Stimulated activated naive CD8-positive, alpha-beta T cell treated with anti-CD3 and anti-CD28 coated beads, Interleukin-15, amount 100 ng/mL, for 72 hours (primary cell): Measurements from ENCODE around the gene PLEKHA5.

Experiments used
- ATAC-seq: fragments of 150-1000 bp; cut with Tn5 transposase; 2 replicates; pipeline ENCODE4 v1.10.0; 2021; ENCODE audit warnings: mild to moderate bottlenecking, moderate library complexity
- DNase-seq, 2 donors: peaks; one replicate each; pipeline ENCODE4 v3.0.0; 2021 to 2022
- H3K27ac Mint-ChIP-seq, 2 donors: one replicate each; pipeline ENCODE4 v1.8.0; 2022; ENCODE audit warnings: mild to moderate bottlenecking in 2 of 2, mixed read lengths in 2 of 2, moderate library complexity in 2 of 2
- H3K27me3 Mint-ChIP-seq: one replicate; pipeline ENCODE4 v1.8.0; 2022; ENCODE audit warnings: mixed read lengths
- H3K4me1 Mint-ChIP-seq: one replicate; pipeline ENCODE4 v1.8.0; 2022; ENCODE audit warnings: mild to moderate bottlenecking, mixed read lengths
- H3K4me3 Mint-ChIP-seq, 2 donors: one replicate each; pipeline ENCODE4 v1.8.0; 2022; ENCODE audit warnings: mild to moderate bottlenecking in 2 of 2, mixed read lengths in 2 of 2, moderate library complexity in 1 of 2
- H3K9me3 Mint-ChIP-seq, 2 donors: one replicate each; pipeline ENCODE4 v1.8.0; 2022; ENCODE audit warnings: mixed read lengths in 2 of 2

Gene PLEKHA5

DNA sequence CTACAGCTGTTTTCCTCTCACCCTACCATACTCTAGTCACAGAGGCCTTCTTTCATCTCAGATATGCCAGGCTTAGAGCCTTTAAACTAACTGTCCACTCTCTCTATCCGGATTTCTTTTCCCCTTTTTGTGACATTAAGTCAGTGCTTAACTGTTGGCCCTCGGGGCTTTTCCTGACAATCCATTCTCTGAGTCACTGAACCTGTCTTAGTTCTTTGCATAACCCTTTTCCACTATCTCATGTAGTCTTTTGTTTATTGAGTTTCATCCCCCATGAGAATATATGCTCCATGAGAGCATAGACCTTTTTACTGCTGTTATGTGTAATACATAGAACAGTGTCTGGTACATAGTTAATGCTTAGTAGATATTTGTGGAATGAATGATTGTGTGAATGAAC lies 68.7 kb downstream of the PLEKHA5 start:
- H3K27me3 Mint-ChIP-seq: no peaks in the 10 kb centered on the region
- H3K27ac Mint-ChIP-seq: no peak overlapping the region
- H3K9me3 Mint-ChIP-seq: no peaks in the 10 kb centered on the region
- no peak overlapping the region for H3K4me3 Mint-ChIP-seq
- ATAC-seq: no peak
- no peak for DNase-seq
- no peaks in the 10 kb centered on the region for H3K4me1 Mint-ChIP-seq

DNA sequence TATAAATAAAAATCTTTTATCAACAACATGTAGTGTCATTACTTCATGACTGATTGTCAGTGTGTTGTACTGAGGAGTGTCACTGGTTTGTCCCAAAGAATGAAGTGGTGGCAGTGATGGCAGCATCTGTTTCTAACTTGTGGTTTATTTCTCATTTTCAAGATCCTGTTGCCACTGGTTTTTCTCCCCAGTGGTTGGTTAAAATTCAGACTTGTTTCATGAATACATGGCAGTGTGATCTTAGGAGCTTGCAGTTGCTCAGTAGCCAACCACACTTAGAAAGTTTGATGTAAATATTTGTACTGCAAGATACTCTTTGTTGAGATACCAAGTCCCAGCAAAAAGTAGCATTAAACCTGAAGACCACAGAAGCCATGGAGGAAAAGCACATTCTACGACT lies 69.8 kb downstream of the PLEKHA5 start:
- no peak for DNase-seq
- H3K27me3 Mint-ChIP-seq: no peaks in the 10 kb centered on the region
- no peak for ATAC-seq
- H3K9me3 Mint-ChIP-seq: no peaks in the 10 kb centered on the region
- no peaks in the 10 kb centered on the region for H3K4me1 Mint-ChIP-seq
- no peak overlapping the region for H3K4me3 Mint-ChIP-seq
- H3K27ac Mint-ChIP-seq: no peak overlapping the region

DNA sequence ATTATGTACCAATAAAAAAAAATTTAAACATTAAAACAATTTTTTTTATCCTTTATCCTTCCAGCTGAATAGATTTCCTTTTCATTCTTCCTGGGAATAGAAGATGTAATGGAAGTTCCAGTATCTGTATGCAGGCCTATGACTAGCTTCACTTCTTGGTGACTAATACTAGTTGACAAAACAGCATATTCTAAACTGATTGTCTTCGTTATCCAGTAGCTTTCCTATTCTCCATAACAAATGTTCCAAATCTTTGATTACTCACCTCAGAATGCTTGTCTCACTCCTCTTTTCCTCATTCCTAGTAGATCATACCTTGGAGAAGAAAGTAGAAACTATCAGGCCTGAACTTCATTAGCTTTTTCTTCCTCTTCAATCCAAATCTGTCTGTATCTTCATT lies 70.7 kb downstream of the PLEKHA5 start:
- Mint-ChIP-seq H3K27me3 (no peaks in the 10 kb centered on the region), H3K4me1 (no peaks in the 10 kb centered on the region), H3K9me3 (no peaks in the 10 kb centered on the region), H3K27ac (no peak overlapping the region), H3K4me3 (no peak overlapping the region)
- DNase-seq (no peak), ATAC-seq (no peak)

DNA sequence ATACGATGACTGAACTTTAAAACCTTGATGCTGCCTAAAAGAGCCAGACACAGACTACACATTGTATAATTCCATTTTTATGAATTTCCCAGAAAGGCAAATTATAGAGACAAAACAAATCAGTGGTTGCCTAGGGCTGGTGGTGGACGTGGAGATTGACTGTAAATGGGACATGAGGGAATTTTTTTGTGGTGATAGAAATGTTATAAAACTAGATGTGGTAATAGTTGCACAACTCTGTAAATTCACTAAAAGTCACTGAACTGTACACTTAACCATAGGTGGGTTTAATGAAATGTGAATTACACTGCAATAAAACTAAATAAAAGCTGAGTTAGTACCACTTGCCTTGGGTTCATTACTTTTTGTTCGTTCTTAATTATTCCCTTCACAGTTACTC lies 72.1 kb downstream of the PLEKHA5 start:
- Mint-ChIP-seq H3K27me3 (no peaks in the 10 kb centered on the region), H3K4me1 (no peaks in the 10 kb centered on the region), H3K4me3 (no peak overlapping the region), H3K9me3 (no peaks in the 10 kb centered on the region), H3K27ac (no peak overlapping the region)
- DNase-seq (no peak), ATAC-seq (no peak)

DNA sequence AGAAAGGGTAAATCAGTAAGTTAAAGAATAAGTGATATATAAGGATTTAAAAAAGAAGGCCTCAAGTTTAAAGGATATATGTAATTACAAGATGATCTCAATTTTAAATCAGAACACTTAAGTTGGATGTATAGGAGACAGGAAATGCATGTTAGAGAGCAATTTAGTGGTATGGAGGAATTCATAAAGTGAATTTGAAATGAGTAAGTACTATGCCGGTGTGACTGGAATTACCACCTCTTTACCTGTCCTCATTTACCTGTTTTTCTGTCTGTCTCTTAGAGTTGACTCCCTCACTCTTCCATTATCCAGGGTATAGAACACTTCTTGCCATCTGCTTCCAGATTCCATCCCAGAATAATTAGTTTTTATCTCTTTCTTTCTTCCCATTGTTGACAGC lies 73.5 kb downstream of the PLEKHA5 start:
- H3K27me3 Mint-ChIP-seq: no peaks in the 10 kb centered on the region
- H3K27ac Mint-ChIP-seq: no peak overlapping the region
- no peaks in the 10 kb centered on the region for H3K4me1 Mint-ChIP-seq
- ATAC-seq (no peak), DNase-seq (no peak)
- no peak overlapping the region for H3K4me3 Mint-ChIP-seq
- no peaks in the 10 kb centered on the region for H3K9me3 Mint-ChIP-seq

DNA sequence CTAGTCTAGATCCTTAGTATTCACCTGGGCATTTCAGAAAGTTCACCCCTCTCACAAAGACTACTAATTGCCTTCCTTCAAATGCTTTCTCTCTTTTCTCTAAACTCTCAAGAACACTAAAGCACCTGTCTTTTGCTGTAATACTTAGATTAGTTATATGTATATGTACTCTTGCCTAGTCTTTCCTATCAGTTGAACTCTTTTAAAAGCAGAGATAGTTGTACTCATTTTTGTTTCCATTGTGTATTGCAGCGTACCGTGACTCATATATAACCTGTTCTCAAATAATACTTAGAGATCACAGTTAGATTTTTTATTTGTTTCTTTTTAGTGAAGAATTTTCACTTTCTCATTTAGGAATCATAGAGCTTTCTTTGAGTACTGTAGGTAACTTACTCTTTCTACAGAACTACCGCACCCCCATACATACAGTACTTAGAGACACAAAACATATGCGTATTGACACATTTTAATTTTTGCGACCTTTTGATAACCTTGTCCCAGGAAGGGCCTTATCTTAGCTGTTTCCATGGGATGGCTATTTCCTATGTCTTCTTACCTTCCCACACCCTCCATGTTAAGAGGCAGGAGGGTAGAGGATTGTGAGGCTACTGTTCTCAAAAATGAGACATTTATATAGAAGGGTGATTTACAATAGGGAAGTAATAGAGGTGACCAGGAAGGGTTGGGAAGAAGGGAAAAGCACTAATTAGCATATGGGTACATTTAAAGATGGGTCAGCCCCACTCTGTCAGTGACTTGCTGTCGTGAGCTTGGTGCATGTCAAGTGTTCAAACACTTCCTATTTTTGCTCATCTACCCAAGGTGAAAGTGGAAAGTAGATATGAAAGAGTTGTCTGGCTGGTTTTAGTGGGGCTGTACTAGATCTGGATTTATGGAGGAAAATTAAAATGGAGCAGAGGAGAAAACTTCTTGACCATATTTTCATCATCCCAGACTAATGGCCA lies 74.3 kb downstream of the PLEKHA5 start:
- no peak for ATAC-seq
- Mint-ChIP-seq H3K4me1 (no peaks in the 10 kb centered on the region), H3K27ac (peak overlapping the region in 1 of 2 donors; percentile 44), H3K4me3 (no peak overlapping the region), H3K9me3 (peaks cover under 1 to 2% of the 10 kb centered on the region in 2 donors), H3K27me3 (peaks cover 3% of the 10 kb centered on the region)
- no peak for DNase-seq

DNA sequence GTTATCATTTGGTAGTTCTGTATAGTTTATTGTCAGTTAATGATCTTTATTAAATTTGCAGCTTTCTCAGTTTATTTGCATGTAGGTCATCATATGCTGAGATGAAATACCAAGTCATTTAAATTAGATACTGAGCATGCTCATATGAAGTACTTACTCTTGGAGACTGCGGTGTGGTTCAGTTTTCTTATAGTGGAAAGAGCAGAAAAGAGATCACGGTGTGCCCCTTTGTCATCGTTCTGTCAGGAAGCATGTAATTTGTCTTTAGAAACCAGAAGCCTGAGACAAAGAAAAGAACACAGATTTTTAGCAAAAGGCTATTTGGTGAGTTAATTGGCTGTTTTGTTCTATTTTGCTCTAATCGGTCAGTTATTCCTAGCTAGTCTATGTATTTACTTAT lies 75.6 kb downstream of the PLEKHA5 start:
- Mint-ChIP-seq H3K4me1 (no peaks in the 10 kb centered on the region), H3K27ac (no peak overlapping the region), H3K27me3 (peaks cover 8% of the 10 kb centered on the region), H3K4me3 (no peak overlapping the region), H3K9me3 (peaks cover 8 to 9% of the 10 kb centered on the region in 2 donors)
- DNase-seq (no peak), ATAC-seq (no peak)

DNA sequence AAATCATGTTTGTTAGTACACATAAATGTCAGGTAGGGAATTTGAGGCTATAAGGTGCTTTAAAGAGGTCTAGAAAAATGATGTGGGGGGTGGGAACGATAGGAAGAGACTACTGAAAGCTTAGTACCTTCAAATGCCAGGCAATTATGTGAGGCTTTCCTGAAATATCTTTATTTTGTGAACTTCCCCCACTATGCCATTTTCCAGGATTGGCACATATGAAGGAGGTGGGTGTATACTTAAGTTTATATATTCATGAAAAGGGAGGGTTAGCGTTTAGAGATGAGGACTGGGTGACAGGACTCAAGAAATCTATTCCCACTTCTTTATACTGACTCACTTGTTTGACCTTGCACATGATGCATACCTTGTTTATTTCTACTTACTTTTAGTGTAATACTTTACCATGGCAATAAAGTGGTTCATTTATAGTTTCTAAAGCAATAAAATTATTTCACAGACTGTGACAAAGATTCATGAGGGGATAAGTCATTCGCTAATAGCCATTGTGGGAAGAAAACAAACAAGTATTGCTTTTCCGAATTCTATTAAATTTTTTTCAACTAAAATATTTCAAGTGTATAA lies 77.1 kb downstream of the PLEKHA5 start:
- DNase-seq: no peak
- H3K4me1 Mint-ChIP-seq: no peaks in the 10 kb centered on the region
- peaks cover 8 to 9% of the 10 kb centered on the region in 2 donors for H3K9me3 Mint-ChIP-seq
- no peak for ATAC-seq
- no peak overlapping the region for H3K4me3 Mint-ChIP-seq
- no peak overlapping the region for H3K27ac Mint-ChIP-seq
- H3K27me3 Mint-ChIP-seq: peaks cover 8% of the 10 kb centered on the region

DNA sequence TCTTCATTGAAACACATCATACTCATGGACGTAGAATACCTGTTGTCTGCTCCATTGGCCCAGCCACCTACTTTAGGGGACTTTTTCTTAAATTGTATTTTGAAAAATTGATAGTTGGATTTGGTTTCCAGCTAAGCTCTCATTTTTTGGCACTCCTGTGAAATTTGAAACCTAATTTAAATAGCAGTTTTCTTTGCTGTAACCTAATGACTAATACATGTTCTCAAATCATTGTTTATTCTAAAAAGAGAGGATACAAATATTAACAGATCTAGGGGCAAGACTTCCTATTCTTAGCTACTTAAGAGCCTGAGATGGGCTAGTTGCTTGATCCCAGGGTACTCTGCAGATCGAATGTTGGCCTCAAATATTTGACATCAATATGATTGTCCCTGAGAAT lies 78.9 kb downstream of the PLEKHA5 start:
- Mint-ChIP-seq H3K9me3 (peaks cover 8 to 9% of the 10 kb centered on the region in 2 donors), H3K27me3 (peaks cover 8% of the 10 kb centered on the region), H3K4me1 (no peaks in the 10 kb centered on the region), H3K27ac (no peak overlapping the region), H3K4me3 (no peak overlapping the region)
- no peak for ATAC-seq
- no peak for DNase-seq

DNA sequence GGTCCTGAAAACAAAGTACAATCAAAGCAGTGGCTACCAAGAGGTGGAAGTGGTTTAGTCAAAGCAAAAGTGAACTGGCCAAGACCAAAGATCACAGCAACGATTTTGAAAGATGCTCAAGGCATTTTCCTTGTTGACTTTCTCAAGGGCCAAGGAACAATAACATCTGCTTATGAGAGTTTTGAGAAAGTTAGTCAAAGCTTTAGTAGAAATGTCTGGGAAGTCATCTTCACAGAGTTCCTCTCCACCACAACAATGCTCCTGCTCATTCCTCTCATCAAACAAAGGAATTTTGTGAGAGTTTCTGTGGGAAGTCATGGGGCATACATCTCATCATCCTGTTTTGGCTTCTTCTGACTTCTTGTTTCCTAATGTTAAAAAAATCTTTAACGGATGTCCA lies 80.1 kb downstream of the PLEKHA5 start:
- no peak overlapping the region for H3K27ac Mint-ChIP-seq
- H3K27me3 Mint-ChIP-seq: peaks cover 8% of the 10 kb centered on the region
- H3K9me3 Mint-ChIP-seq: peaks cover 8 to 9% of the 10 kb centered on the region in 2 donors
- DNase-seq (no peak), ATAC-seq (no peak)
- H3K4me3 Mint-ChIP-seq: no peak overlapping the region
- H3K4me1 Mint-ChIP-seq: no peaks in the 10 kb centered on the region

DNA sequence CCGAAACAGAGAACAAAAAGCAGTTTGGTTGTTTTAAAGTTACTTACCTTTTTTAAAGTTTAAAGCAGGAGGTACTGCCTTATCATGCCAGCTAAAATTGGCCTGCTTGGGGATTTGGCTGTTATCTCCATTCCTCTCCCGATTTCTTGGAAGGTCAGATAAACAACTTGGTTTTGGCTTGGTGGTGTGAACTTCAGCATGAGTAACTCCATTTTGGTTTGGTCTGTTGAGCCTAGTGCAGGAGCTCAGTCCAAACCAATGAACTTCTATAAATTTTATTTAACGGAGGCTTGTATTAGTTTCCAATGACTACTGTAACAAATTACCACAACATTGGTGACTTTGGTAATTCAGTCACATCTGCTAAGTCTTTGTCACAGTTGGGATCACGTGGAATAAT lies 82.3 kb downstream of the PLEKHA5 start:
- DNase-seq (no peak), ATAC-seq (no peak)
- Mint-ChIP-seq H3K27ac (no peak overlapping the region), H3K27me3 (peaks cover 8% of the 10 kb centered on the region), H3K4me3 (no peak overlapping the region), H3K9me3 (peaks cover 8 to 9% of the 10 kb centered on the region in 2 donors), H3K4me1 (no peaks in the 10 kb centered on the region)

DNA sequence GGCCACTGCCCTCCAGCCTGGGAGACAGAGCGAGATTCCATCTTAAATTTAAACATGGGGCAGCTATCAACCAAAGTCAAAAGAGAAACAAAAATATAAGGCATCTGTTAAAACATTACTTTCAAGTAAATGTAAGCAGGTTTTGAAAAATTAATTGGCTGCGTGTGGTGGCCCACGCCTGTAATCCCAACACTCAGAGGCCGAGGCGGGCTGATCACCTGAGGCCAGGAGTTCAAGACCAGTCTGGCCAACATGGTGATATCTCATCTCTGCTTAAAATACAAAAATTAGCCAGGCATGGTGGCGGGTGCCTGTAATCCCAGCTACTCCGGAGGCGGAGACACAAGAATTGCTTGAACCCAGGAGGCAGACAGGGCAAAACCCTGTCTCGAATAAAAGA lies 82.7 kb downstream of the PLEKHA5 start:
- no peak overlapping the region for H3K27ac Mint-ChIP-seq
- H3K4me1 Mint-ChIP-seq: no peaks in the 10 kb centered on the region
- no peak for DNase-seq
- no peak overlapping the region for H3K4me3 Mint-ChIP-seq
- peaks cover 8 to 9% of the 10 kb centered on the region in 2 donors for H3K9me3 Mint-ChIP-seq
- no peak for ATAC-seq
- peaks cover 8% of the 10 kb centered on the region for H3K27me3 Mint-ChIP-seq

DNA sequence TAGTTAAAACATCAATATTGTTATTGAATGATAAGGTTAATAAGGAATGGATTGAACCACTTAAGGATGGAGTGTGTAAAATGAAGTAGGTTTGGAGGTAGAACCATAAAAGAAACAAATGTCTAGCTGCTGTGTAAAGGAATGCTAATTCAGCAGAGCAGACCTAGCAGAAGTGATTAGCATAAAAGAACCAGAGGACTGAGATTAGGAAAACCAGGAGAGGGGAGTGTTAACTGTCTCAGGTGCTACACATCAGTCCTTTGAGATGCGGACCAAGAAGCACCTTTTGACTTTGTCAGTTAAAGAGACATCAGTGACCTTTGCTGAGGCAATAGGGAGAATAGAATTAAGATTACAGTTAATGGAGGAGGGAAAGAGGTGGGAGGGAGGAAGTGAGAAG lies 84.5 kb downstream of the PLEKHA5 start:
- H3K27me3 Mint-ChIP-seq: peaks cover 4% of the 10 kb centered on the region
- DNase-seq (no peak), ATAC-seq (no peak)
- H3K9me3 Mint-ChIP-seq: peaks cover 5% of the 10 kb centered on the region in 2 donors
- H3K4me3 Mint-ChIP-seq: no peak overlapping the region
- H3K27ac Mint-ChIP-seq: no peak overlapping the region
- no peaks in the 10 kb centered on the region for H3K4me1 Mint-ChIP-seq

DNA sequence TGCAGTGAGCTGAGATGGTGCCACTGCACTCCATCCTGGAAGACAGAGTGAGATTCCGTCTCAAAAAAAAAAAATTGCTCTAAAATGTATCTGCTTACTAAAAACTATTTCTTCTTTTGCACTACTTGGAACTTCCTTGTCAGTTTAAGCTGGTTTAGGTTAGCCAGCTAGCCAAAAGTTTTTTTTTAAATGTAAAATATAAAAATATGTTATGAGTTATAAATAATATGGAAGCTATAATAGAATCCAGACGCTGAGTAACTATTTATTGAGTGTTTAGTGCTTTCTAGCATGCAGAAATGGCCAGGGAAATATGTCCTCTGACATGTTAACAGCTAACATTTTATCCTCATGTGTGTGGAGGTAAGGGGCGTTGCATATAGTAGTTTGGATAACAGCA lies 85.6 kb downstream of the PLEKHA5 start:
- H3K27me3 Mint-ChIP-seq: no peaks in the 10 kb centered on the region
- no peak overlapping the region for H3K4me3 Mint-ChIP-seq
- no peaks in the 10 kb centered on the region for H3K9me3 Mint-ChIP-seq
- no peaks in the 10 kb centered on the region for H3K4me1 Mint-ChIP-seq
- DNase-seq: no peak
- ATAC-seq: no peak
- H3K27ac Mint-ChIP-seq: no peak overlapping the region

DNA sequence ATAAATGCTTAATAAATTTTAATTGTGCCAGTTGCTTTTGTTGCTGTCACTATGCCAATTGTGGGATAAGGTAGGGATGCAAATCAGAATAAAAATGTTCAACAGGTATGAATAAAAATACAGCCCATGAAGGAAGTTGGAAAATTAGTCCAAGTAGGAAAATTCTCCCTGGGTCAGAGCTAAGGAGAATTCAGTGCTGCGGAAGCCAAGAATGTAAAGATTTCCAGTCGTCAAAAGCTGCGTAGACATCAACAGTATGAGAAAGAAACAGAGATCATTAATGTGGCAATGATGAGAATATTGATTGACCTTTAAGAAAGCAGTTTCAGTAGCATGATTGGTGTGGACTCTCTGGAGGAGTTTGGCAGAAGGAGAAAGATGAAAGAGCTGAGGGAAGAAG lies 87.9 kb downstream of the PLEKHA5 start:
- DNase-seq (no peak), ATAC-seq (no peak)
- no peak overlapping the region for H3K27ac Mint-ChIP-seq
- no peaks in the 10 kb centered on the region for H3K4me1 Mint-ChIP-seq
- no peaks in the 10 kb centered on the region for H3K27me3 Mint-ChIP-seq
- no peak overlapping the region for H3K4me3 Mint-ChIP-seq
- no peaks in the 10 kb centered on the region for H3K9me3 Mint-ChIP-seq

DNA sequence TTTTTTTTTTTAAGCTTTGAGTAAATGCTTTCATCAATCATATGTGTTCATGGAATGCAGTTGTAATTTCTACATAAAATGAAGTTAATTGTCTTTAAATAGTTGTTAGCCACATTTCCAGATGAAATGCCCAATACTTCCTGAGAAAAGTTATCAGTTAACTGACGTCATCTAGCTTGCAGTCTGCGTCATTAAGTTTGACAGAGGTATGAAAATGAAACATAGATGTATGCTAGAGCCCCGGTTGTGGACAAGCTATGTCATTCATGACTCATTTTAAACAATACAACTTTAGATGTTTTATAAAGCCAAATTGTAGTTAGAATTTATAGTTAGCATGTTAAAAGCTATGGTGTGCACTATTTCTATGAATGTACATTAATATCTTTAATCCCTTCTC lies 90.7 kb downstream of the PLEKHA5 start:
- no peaks in the 10 kb centered on the region for H3K27me3 Mint-ChIP-seq
- no peak for DNase-seq
- H3K4me1 Mint-ChIP-seq: no peaks in the 10 kb centered on the region
- no peaks in the 10 kb centered on the region for H3K9me3 Mint-ChIP-seq
- no peak overlapping the region for H3K4me3 Mint-ChIP-seq
- H3K27ac Mint-ChIP-seq: no peak overlapping the region
- no peak for ATAC-seq
